Left lung (tissue), 10 donors: Measurements from ENCODE around the gene LRRC8E. TPM values are rescaled to one million over a fixed set of nuclear protein-coding genes. Genes with fewer than 3 reads are reported as not detected.
A peak's percentile ranks its signal among the peaks of the same experiment; 100 is the strongest.

Experiments used
- ATAC-seq: fragments of 200-7000 bp; cut with Tn5 transposase; one replicate; pipeline ENCODE4 v1.9.1; 2020; ENCODE audit warnings: moderate library complexity
- DNase-seq, 4 donors: peaks; one replicate each; pipeline ENCODE4 v3.0.0-alpha.2; 2013 to 2020
- H3K27ac ChIP-seq, 2 donors: fragments of 200-600 bp; sonication (generic) in 1 of 2; one replicate each; pipeline versions ENCODE4 v1.5.0 to v1.8.0; 2020 to 2021
- H3K27me3 ChIP-seq, 2 donors: fragments of 200-600 bp; sonication (generic) in 1 of 2; one replicate each; pipeline versions ENCODE4 v1.5.0 to v1.8.0; 2020 to 2021
- H3K36me3 ChIP-seq, 2 donors: fragments of 200-600 bp; sonication (generic) in 1 of 2; one replicate each; pipeline versions ENCODE4 v1.5.0 to v1.8.0; 2020 to 2021
- H3K4me1 ChIP-seq, 2 donors: fragments of 200-600 bp; one replicate each; pipeline ENCODE4 v1.8.0; 2021
- H3K4me3 ChIP-seq, 2 donors: fragments of 200-600 bp; sonication (generic) in 1 of 2; one replicate each; pipeline versions ENCODE4 v1.5.0 to v1.8.0; 2020 to 2021; ENCODE audit warnings: mild to moderate bottlenecking in 1 of 2
- H3K9me3 ChIP-seq, 2 donors: fragments of 200-600 bp; sonication (generic) in 1 of 2; one replicate each; pipeline versions ENCODE4 v1.5.0 to v1.8.0; 2020 to 2021
- intact Hi-C, 2 donors: fragments of 100-400 bp; cut with DNase I; formaldehyde crosslinking; loops; one replicate each; pipeline versions ENCODE4 v1.11.2 to v1.14.2; 2022
- polyA plus RNA-seq, 6 donors: library from polyadenylated mRNA; unstranded; fragments of 120-200 nt; gene quantifications; one replicate each; pipeline ENCODE4 v1.2.1, GENCODE V29; 2013; ENCODE audit not compliant: insufficient read length in 6 of 6
- total RNA-seq, 2 donors: library from RNA; stranded (reverse); fragmentation: NEBNext Ultra II Directional; extraction: Animal tissue kit (Norgen Biotek cat#: 25700); gene quantifications; one replicate each; pipeline ENCODE4 v1.2.1, GENCODE V29; 2021
- TF ChIP-seq, protein P1 (sequence below), 2 donors: fragments of 200-600 bp; sonication (generic) in 1 of 2; IDR thresholded peaks; one replicate each; pipeline versions ENCODE4 v1.5.0 to v1.8.0; 2021; ENCODE audit warnings: antibody characterized with exemption in 2 of 2
- donor health status: DM: no; HTN: yes; CAD: no.
- donor health status: DM: no; HTN: no; CAD: no.

The LRRC8E gene
- total and polyA plus RNA-seq, 8 donors = 3.7 to 10.5 (median 4.7) TPM

DNA sequence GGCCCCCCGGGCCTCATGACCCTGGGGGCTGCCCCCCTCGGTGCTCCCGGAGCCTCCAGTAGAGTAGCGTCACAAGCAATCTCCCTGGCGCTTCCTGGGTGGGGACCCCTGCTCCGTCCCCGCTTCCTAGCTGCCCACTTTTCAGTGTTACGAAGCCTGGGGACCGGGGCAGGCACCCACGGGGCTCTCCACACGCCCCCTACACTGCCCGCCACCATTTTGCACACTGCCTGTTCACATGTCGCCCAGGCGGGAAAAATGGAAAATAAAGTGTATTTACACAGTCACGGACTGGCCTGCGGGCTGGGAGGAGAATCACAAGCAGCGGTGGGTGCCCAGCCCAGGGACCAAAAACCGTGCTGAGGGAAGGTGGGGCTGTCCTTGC is 23.6 kb upstream of the LRRC8E start:
- Histone ChIP-seq H3K4me3 (no peak overlapping the region), H3K27me3 (peaks cover 0 to 97% of the 10 kb centered on the region in 2 donors), H3K4me1 (peaks cover 13 to 29% of the 10 kb centered on the region in 2 donors), H3K36me3 (peaks cover 0 to 21% of the 10 kb centered on the region in 2 donors), H3K27ac (no peak overlapping the region), H3K9me3 (no peaks in the 10 kb centered on the region)
- intact Hi-C loops = no loop called here
- TF ChIP-seq, protein P1, sequence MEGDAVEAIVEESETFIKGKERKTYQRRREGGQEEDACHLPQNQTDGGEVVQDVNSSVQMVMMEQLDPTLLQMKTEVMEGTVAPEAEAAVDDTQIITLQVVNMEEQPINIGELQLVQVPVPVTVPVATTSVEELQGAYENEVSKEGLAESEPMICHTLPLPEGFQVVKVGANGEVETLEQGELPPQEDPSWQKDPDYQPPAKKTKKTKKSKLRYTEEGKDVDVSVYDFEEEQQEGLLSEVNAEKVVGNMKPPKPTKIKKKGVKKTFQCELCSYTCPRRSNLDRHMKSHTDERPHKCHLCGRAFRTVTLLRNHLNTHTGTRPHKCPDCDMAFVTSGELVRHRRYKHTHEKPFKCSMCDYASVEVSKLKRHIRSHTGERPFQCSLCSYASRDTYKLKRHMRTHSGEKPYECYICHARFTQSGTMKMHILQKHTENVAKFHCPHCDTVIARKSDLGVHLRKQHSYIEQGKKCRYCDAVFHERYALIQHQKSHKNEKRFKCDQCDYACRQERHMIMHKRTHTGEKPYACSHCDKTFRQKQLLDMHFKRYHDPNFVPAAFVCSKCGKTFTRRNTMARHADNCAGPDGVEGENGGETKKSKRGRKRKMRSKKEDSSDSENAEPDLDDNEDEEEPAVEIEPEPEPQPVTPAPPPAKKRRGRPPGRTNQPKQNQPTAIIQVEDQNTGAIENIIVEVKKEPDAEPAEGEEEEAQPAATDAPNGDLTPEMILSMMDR (IDR thresholded peaks at IDR 0.05) = no peak
- ATAC-seq (no peak), DNase-seq (no peak)

DNA sequence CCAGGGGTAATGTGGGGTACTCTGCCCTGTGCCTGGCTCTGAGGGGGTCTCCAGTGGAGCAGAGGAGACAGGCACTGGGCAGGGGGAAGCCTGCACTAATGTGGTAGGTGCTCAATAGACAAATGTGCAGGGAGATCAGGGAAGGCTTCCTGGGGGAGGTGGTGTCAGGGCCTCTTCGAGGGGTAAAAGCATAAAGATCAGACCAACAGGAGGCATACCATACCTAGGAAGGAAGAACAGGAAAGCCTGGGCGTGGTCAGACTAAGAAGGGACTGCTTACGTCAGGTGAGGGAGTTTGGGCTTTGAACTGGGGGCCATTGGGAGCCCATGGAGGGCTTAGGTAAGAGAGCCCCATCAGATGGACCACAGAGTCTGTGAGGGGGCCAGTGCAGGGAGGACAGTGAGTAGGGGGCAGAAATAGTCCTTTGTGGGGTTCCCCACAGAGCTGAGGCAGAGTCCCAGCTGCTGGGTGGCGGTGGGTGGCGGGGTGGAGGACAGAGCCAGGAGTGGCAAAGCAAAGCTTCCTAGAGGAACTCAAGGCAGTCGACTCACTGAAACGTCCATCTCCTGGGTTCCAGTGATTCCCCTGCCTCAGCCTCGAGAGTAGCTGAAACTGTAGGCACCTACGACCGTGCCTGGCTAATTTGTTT is 22.9 kb upstream of the LRRC8E start:
- H3K4me1 ChIP-seq = peaks cover 13 to 33% of the 10 kb centered on the region in 2 donors
- H3K27me3 ChIP-seq = peaks cover 0 to 93% of the 10 kb centered on the region in 2 donors

DNA sequence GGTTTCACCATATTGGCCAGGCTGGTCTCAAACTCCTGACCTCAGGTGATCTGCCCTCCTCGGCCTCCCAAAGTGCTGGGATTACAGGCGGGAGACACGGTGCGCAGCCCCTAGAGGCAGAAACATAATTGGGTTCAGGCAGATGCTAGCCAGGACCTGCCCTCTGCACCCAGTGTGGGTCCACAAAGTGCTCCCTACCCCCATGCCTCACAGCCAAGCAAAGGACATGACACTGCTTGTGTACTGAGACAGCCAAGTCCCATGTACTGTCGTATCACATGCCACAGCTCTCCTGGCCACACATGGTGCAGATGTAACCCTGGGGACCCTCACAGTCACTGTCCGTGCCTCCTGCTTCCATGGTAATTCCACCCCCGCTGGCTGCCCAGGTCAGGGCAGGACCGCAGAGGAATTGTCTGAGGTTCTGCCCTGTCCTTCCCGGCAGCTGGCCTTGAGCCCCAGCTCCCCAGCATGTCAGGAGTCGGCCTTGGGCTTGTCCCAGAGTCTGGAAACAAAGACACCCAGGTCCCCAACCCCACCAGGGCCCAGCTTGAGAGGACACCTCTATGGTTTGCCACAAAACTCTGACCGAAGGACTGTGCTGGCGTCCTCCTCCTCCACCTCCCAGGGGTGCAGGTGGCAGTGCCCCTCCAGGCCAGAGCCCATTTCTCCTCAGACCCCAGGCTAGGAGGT is 21.8 kb upstream of the LRRC8E start:
- Histone ChIP-seq H3K4me1 (peaks cover 13 to 35% of the 10 kb centered on the region in 2 donors), H3K9me3 (no peaks in the 10 kb centered on the region), H3K27me3 (peaks cover 0 to 81% of the 10 kb centered on the region in 2 donors), H3K27ac (no peak overlapping the region), H3K4me3 (no peak overlapping the region), H3K36me3 (peaks cover 0 to 8% of the 10 kb centered on the region in 2 donors)
- intact Hi-C loops = no loop called here
- no peak for DNase-seq
- TF ChIP-seq, protein P1 (IDR thresholded peaks at IDR 0.05) = no peak
- no peak for ATAC-seq

More for the DNA sequence above, 22.9 kb upstream of the LRRC8E start:
- Histone ChIP-seq H3K9me3 (no peaks in the 10 kb centered on the region), H3K4me3 (no peak overlapping the region), H3K27ac (no peak overlapping the region), H3K36me3 (peaks cover 0 to 14% of the 10 kb centered on the region in 2 donors)
- ATAC-seq = no peak
- intact Hi-C loops = no loop called here
- TF ChIP-seq, protein P1 (IDR thresholded peaks at IDR 0.05) = no peak
- no peak for DNase-seq

DNA sequence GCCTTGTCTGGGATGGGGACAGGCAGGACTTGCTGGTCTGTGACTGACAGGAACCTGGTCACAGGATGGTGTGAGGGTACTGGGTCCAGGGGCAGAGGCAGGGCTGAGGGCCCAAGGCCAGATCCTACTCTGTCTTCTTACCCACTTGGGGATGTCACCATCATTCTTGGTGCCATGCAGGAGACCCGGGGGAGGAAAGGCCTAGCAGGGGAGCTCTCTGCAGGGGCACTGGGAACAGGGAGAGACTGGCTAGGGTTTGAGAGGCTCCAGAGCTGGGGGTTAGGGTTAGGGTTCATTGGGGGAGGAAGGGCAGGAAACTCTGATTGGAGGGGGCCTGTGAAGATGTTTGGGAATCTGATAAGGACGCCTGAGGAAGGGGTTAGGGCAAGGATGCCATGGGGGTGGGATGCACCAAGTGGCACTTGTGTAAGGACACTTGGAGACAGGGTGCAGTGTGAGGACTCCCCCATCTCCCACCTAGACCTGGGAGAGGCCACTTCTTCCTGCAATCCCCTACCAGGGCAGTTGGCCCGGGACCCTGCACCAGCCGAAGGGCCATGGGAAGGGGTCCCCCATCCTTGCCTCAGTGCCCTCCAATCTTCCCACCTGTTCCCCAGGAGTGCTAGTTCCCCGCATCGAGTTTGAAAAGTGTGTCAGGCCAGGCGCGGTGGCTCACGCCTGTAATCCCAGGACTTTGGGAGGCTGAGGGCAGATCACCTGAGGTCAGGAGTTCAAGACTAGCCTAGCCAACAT is 21.0 kb upstream of the LRRC8E start:
- TF ChIP-seq, protein P1 (IDR thresholded peaks at IDR 0.05) = no peak
- ATAC-seq (no peak), DNase-seq (no peak)
- H3K9me3 ChIP-seq = no peaks in the 10 kb centered on the region
- peaks cover 8 to 35% of the 10 kb centered on the region in 2 donors for H3K4me1 ChIP-seq
- H3K4me3 ChIP-seq = no peak overlapping the region
- no peak overlapping the region for H3K27ac ChIP-seq
- peaks cover 1 to 79% of the 10 kb centered on the region in 2 donors for H3K27me3 ChIP-seq
- intact Hi-C loops = no loop called here
- H3K36me3 ChIP-seq = peaks cover 0 to 8% of the 10 kb centered on the region in 2 donors

DNA sequence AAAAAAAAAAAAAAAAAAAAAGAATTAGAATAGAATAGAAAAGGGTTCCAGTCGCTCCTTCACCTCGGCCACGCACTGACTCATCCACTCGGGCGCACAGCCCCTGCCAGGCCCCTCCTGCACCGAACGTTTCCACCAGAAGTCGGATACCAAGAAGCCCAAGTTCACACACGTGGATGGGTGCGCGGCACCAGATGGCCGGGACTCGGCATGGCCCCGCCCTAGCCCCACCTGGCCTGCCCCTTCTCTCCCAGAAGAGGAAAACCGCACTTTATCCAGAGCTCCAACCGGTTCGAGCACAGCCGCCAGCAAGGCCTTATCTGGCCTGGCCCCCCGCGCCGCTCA is 20.0 kb upstream of the LRRC8E start:
- TF ChIP-seq, protein P1 (IDR thresholded peaks at IDR 0.05) = no peak
- H3K36me3 ChIP-seq = peaks cover 0 to 6% of the 10 kb centered on the region in 2 donors
- no peak overlapping the region for H3K27ac ChIP-seq
- H3K4me3 ChIP-seq = peak overlapping the region in 1 of 2 donors; percentile 32
- DNase-seq (no peak), ATAC-seq (no peak)
- no peaks in the 10 kb centered on the region for H3K9me3 ChIP-seq
- H3K4me1 ChIP-seq = peaks cover 10 to 36% of the 10 kb centered on the region in 2 donors
- H3K27me3 ChIP-seq = peaks cover 12 to 79% of the 10 kb centered on the region in 2 donors
- intact Hi-C loops = no loop called here
